ENCODE measurements around the gene BLOC1S6.
"Not testable (repeated sequence)": the region's sequence is repeated elsewhere in the genome, so short reads cannot be mapped to it uniquely, and the experiment has no call there.

The BLOC1S6 gene

GRCh38 chr15:45641999-45642932 is 55.1 kb downstream of the BLOC1S6 start:
- DNase-seq, result no peak

DNA sequence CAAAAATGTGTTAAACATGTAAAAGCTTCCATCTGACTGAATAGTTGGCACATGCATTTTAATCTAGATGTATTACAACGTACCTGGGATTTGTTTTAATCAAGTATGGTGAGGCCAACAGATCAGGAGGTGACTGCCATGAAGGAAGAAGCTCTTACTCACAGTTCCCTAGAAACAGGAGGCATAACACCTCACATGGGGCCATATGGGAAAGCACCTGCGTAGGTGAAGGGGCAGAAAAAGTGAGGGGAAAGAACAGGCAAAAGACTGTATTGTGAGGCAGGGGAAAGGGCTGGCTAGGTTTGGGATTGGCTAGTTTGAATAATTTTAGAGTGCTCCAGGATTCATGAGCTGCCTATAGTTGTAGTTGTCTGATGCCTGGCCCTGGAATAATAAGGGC is 57.3 kb downstream of the BLOC1S6 start:
- no peak for DNase-seq

GRCh38 chr15:45645026-45645980 is 58.1 kb downstream of the BLOC1S6 start:
- no peak for DNase-seq

- no peak for DNase-seq
These were observed 59.0 kb downstream of the BLOC1S6 start for GRCh38 chr15:45646220-45646619.

DNA sequence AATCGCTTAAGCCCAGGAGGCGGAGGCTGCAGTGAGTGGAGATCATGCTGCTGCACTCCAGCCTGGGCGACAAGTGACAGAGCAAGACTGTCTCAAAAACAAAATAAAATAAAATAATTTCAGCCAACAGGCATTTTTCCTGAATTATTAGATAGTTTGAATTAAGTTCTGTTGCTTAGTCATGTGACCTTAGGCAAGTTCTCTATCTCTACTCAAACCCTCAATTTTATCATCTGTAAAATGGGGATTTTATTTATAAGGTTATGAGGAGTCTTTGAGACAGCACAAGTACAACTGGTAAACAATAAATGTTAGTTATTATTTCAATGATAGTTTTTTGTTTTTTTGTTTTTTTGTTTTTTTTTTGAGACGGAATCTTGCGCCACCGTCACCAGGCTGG is 60.6 kb downstream of the BLOC1S6 start:
- no peak for DNase-seq

GRCh38 chr15:45648521-45649200 is 61.5 kb downstream of the BLOC1S6 start:
- peak; percentile 58 for DNase-seq

DNA sequence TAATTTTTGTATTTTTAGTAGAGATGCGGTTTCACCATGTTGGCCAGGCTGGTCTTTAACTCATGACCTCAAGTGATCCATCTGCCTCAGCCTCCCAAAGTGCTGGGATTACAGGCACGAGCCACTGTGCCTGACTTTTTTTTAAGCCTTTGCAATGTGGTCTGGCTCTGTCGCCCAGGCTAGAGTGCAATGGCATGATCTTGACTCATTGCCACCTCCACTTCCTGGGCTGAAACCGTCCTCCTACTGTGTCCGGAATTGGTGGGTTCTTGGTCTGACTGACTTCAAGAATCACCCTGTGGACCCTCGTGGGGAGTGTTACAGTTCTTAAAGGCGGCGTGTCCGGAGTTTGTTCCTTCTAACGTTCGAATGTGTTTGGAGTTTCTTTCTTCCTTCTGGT is 62.8 kb downstream of the BLOC1S6 start:
- DNase-seq, result not testable (repeated sequence)

GRCh38 chr15:45650889-45651525 is 63.8 kb downstream of the BLOC1S6 start:
- DNase-seq, result no peak

DNA sequence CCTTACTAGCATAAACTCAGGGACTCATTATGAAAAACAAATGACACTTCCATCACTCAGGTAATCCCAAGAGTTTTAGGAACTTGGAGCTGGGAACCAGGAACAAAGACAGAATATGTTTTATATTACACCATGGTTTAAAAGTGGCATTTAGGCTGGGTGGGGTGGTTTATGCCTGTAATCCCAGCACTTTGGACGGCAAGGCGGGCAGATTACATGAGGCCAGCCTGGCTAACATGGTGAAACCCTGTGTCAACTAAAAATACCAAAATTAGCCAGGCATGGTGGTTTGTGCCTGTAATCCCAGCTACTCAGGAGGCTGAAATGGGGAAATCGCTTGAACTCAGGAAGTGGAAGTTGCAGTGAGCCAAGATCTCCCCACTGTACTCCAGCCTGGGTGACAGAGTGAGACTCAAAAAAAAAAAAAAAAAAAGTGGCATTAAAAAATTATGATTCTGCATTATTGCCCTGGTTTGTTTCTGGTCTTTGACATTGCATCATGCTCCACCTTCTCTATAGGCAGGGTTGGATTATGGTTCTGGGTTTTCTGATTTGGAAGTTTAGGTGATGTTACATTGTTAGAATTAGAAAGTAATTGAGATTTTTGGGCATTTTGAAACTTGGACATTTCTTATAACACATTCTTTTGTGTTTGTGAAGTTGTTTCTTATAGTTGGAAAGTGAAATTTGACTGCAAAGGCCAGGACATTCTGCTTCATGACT is 66.7 kb downstream of the BLOC1S6 start:
- no peak for DNase-seq

GRCh38 chr15:45654749-45655148 is 67.6 kb downstream of the BLOC1S6 start:
- DNase-seq, result no peak

GRCh38 chr15:45657254-45657653 is 70.1 kb downstream of the BLOC1S6 start:
- DNase-seq, result no peak

DNA sequence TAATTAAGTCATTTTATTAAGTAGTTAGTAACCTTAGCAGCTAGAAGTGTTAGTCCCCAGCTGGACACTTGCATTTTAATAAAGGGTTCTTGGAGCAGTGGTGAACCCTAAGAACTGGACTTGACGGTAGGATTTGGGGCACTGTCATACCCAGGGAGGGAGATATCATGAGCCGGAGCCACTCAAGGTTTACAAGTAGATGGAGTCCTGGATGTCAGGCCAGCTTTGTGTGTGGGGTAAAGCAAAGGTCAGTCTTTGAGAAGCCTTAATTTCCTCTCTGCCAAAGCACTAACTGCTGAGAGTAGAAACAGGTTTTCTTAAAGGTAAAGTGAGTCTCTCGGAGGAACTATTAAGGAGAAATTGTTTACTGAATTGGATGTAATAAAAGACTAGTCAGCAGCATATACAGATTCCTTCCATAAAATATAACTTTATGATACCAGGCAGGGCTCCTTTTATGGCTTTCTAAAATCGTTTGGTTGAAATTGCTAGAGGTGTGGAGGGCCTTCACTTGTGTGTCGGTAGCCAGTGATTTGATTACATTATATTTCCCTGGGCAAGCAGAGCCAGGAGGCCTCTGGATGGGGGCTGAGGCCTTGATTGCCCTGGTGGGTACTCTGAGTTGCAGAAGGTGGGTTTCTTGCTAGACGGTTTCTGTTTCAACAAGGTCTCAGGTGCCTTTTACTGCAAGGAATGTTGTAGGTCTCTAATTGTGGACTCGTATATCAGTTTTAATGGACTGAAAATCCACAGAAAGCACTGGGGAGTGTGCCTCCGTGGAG is 70.8 kb downstream of the BLOC1S6 start:
- no peak for DNase-seq

All from NCI-H146 (cell line).